GM19455 (cell line): ENCODE data around the gene ADAMTSL2.

Experiments
- ATAC-seq: cut with Tn5 transposase; IDR thresholded peaks from one replicate; pipeline ENCODE4 v1.9.1; 2021; ENCODE audit not compliant: unreplicated experiment

The ADAMTSL2 gene

GRCh38 chr9:133572821-133573361 is 38.4 kb downstream of the ADAMTSL2 start:
- ATAC-seq, result no peak

- no peak for ATAC-seq
Observed at GRCh38 chr9:133573791-133574515, 39.4 kb downstream of the ADAMTSL2 start.

- ATAC-seq, result no peak
Observed at GRCh38 chr9:133574771-133575170, 40.3 kb downstream of the ADAMTSL2 start.

- no peak for ATAC-seq
Observed at GRCh38 chr9:133575186-133576030, 40.9 kb downstream of the ADAMTSL2 start.

- ATAC-seq, result no peak
Observed at GRCh38 chr9:133576031-133576874, 41.7 kb downstream of the ADAMTSL2 start.

- no peak for ATAC-seq
Observed at GRCh38 chr9:133576875-133577736, 42.6 kb downstream of the ADAMTSL2 start.

GRCh38 chr9:133577737-133578112 is 43.2 kb downstream of the ADAMTSL2 start:
- no peak for ATAC-seq

GRCh38 chr9:133578524-133579441 is 44.3 kb downstream of the ADAMTSL2 start:
- ATAC-seq, result no peak

- ATAC-seq, result no peak
Observed at GRCh38 chr9:133579601-133580418, 45.3 kb downstream of the ADAMTSL2 start.

GRCh38 chr9:133580419-133580738 is 45.9 kb downstream of the ADAMTSL2 start:
- no peak for ATAC-seq

- no peak for ATAC-seq
Observed at GRCh38 chr9:133581011-133581410, 46.5 kb downstream of the ADAMTSL2 start.

- no peak for ATAC-seq
Observed at GRCh38 chr9:133581513-133582343, 47.2 kb downstream of the ADAMTSL2 start.

- no peak for ATAC-seq
Observed at GRCh38 chr9:133582501-133583045, 48.1 kb downstream of the ADAMTSL2 start.

- ATAC-seq, result no peak
Observed at GRCh38 chr9:133583111-133583510, 48.6 kb downstream of the ADAMTSL2 start.

- ATAC-seq, result no peak
Observed at GRCh38 chr9:133583586-133583985, 49.1 kb downstream of the ADAMTSL2 start.

GRCh38 chr9:133584167-133584558 is 49.7 kb downstream of the ADAMTSL2 start:
- no peak for ATAC-seq
